ENCODE measurements around the gene C10orf67.
"Not testable (repeated sequence)": the region's sequence is repeated elsewhere in the genome, so short reads cannot be mapped to it uniquely, and the experiment has no call there.

C10orf67 gene

DNA sequence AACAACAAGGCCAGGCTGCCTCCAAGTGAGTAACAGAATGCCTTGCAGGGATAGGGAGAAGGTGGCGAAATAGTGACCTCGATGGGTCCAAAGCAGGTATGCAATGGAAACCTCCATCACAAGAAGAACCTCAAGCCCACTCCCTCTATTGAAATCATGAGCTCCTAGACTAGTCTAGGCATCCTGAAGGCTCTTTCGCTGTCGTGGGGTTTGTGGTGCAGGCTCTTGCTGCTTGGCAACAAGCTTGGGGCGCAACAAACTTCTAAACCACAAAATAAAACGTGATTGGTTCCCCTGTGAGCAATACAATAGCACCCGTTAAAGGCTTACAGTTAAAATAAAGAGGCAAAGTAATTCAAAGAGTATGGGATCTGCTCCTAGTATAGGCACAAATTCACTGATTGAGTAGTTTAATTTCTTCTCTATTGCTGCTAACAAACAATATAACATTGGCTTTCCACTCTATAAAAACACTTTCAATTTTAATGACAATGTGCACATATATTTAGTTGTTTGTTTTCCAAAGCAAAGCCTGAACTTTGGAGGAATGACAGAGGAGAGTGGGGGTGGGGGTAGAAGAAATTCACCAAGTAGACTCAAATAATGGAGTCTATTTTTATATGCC is 64.1 kb downstream of the C10orf67 start:
- peak; percentile 25 for DNase-seq (ENCODE audit: low read depth, low spot score)

DNA sequence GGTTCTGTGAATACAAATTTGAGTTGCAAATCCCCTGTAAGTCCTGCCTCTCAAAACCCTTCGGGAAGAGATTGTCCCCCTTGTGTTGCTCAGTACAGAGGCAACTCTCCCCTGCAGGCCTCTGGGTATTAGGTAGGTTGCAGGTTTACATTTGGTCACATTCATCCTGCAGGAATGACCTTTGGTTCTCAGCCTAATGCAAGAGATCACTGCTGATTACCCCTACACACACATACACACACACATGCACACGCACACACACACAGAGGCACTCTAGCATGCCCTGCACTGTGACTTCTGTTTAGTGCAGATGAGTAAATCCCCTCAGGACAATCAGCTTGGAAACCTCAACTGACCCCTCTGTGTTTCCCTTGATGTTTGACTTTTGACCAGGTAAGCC is 69.2 kb downstream of the C10orf67 start:
- DNase-seq (ENCODE audit: low read depth, low spot score), result no peak

DNA sequence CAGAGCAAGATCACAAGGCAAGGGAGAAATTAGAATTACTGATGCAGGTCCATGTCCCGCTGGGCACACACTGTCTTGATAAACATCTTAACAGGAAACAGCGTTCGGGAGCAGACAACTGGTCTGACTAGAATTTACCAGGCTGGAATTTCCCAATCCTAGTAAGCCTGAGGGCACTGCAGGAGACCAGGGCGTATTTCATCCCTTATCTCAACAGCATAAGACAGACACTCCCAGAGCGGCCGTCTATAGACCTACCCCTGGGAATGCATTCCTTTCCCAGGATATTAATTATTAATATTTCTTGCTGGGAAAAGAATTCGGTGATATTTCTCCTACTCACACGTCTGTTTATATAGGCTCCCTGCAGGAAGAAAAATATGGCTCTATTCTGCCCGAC is 70.4 kb downstream of the C10orf67 start:
- not testable (repeated sequence) for DNase-seq (ENCODE audit: low read depth, low spot score)

DNA sequence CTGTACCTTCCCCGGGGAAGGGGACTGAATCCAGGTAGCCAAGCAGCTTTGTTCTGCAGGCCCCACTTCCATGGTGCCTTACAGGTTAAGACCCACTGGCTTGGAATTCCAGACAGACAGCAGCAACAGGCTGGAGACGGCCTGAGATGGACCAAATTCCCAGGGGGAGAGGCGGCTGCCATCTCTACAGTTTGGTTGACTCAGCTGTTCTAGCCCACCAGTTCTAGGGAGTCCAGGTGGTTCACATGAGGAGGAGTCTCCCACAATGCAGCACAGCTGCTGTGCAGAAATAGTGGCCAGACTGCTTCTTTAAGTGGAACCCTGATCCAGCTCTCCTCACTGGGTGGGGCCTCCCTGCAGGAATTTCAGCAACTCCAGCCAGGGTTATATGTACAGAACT is 74.1 kb downstream of the C10orf67 start:
- DNase-seq (ENCODE audit: low read depth, low spot score), result no peak

DNA sequence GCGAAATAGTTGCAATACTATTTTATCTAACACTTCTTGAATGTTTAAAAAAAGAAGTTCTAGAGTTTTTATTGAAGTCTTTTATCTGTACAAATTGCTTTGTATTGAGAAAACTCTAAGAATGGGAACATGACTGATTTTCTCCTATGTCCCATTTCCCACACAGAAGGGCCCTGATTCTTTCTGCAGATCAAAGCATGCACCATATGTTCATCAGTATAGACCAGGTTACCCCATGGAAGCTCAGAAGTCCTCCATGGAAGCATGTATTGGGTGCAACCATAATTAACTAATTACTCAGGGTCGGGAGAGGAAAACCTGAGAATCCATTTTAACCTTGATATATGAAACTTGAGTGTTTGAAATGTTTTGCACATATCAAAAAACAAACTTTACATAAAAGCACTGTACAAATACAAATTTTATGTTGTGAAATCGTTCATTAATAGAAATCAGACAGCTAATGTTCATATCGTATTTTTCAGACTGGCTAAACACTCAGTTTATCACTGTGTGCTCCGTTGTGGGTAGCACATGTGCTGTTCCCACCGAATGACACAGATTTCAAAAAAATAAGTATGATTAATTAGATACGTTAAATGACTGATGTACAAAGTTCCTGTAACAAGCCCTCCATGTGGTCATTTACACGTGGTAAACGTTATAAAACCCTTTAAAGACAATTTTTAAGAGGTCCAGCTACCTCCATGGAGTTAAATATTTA is 81.0 kb downstream of the C10orf67 start:
- no peak for DNase-seq (ENCODE audit: low read depth, low spot score)

DNA sequence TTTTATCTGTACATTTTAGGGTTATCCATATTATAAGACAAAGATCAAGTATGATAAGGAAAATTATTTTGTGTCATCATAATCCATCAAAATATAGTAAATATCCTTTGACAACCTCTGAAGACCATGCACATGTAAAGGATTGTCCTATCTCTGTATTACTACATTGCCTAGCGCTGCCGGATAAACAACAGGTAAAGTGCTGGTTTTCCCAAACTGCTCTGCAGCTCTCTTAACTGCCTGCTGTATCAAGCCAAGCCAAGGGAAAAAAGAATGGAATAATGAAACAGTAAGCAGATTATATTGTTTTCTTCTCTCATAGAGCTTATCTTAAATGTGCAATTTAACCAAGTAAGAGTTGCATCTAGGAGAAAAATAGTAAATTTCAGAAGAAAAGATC is 81.7 kb downstream of the C10orf67 start:
- no peak for DNase-seq (ENCODE audit: low read depth, low spot score)

DNA sequence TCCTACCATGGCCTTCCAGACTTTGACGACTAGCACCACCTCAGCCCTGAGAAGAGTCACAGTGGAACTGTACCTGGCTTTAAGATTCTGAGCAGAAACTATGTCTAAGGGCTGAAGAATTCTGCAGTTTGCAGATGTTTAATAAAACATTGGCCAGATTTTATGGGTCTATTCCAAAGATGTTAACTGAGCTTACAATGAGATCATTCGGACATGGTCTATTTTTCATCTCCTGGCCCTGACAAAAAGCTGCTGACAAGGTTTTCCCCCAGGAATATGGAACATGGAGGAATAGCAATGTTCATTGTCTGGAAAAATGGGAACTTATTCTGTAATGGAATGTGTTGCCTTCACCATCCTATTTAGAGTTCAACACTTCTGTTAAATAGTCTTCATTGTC is 86.1 kb downstream of the C10orf67 start:
- no peak for DNase-seq (ENCODE audit: low read depth, low spot score)

DNA sequence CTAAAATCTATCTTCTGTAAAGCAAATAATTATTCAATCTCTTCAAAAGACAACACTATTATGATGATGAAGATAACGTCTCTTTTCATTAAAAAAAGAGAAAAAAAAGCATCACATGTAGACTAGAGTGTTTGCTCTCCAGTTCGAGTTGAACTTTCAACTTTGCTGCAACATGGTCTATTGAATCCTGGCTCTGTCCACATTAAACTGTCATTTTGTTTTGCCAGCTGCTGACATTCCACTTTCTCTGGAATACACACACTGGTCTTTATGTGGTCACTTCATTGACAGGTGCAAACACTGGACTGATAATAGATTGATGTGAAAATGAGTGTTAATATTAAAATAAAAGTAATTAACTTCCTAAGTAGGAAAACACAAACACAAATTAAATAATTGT is 90.8 kb downstream of the C10orf67 start:
- DNase-seq (ENCODE audit: low read depth, low spot score), result no peak

DNA sequence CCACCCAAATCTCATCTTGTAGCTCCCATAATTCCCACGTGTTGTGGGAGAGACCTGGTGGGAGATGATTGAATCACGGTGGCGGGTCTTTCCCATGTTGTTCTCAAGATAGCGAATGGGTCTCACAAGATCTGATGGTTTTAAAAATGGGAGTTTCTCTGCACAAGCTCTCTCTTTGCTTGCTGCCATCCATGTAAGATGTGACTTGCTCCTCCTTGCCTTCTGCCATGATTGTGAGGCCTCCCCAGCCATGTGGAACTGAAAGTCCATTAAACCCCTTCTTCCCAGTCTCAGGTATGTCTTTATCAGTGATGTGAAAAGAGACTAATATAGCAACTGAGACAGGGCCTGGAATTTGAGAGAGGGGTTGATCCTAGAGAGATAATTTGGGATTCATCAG is 91.7 kb downstream of the C10orf67 start:
- DNase-seq (ENCODE audit: low read depth, low spot score), result not testable (repeated sequence)

DNA sequence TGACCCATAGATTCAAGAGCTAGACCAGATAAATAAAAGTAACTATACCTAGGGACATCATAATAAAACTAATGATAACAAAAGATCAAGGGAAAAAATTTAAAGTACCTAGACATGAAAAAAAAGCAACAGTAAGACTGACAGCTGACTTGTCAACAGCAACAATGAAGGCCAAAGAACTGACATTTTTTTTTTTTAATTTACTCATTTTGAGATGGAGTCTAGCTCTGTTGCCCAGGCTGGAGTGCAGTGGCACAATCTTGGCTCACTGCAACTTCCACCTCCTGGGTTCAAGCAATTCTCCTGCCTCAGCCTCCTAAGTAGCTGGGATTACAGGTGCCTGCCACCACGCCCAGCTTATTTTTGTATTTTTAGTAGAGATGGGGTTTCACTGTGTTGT is 102.8 kb downstream of the C10orf67 start:
- not testable (repeated sequence) for DNase-seq (ENCODE audit: low read depth, low spot score)

DNA sequence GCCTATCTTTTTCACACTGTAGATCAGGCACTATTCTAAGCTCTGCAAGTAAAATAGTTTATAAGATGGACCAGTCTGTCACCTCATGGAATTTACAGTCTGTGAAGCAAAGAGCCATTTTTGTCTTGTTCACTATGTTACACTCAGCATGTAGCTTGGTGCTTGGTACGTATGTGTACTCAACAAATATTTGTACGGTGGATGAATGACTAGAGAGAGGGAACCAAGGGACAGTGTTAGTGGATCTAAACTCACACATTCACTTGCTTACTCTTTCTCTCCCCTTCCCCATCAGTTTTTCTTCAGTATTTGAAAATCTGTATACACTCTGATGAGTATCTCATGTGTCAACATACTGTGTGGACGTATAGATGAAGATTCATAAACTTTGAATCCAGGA is 106.6 kb downstream of the C10orf67 start:
- no peak for DNase-seq (ENCODE audit: low read depth, low spot score)

DNA sequence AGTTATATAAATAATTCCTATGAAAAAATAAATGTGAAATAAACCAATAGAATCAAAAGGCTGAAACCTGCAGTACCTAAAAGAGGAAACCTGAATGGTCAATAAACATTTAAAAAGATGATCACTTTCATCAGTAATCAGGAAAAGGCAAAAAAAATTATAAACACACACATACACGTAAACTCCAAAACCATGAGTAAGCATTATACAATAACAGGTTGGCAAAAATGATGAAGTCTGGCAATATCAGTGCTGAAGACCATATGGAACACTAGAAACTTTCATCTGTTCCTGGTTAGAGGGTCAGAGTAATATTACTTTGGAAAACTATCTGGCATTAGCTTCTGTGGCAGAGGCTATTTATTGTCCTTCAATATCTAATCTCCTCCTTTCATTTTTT is 114.0 kb downstream of the C10orf67 start:
- DNase-seq (ENCODE audit: low read depth, low spot score), result no peak

DNA sequence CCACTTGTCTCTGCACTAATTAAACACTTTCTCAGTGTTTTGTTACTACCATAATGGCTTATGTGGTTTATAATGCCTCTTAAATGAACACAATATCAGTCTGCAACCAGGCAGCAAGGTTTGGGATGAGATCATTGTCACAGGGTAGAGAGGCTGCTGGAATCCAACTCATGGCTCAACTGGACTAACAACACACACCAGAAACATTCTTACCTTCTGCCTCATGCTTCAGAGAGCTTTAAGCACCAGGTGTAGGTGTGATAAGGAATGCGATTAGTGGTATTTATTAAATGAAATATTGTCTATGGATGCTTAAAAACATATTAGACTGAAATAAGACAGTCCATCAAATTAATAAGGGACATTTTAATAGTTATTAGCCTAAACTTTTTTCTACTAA is 127.1 kb downstream of the C10orf67 start:
- no peak for DNase-seq (ENCODE audit: low read depth, low spot score)

DNA sequence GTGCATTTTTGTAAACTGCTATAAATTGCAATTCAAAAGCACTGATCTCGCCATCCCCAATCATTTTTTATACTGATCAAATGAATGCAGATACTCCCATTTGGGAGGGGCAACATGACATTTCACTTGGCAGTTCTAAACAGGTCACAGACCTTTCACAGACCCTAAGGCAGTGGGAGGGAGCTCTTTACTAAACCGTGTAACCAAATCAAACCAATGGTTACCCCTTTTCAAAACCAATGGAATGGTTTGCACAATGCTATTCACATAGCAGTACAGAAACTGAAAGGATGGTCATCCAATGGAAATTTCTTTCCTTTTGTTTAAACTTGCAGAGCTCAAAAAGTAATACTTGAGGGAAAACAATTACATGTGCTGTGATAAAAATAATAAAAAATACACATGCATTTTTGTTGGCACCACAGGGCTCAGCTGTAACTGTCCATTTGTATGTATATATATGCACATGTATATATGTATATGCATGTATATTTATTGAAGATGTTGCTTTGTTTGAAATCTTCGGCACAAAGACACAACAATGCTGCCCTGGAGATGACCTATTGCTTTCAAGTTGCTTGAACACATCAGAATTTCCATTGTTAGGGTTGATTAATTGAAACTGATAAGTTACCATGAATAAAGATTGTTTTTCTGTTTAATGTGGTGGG is 138.5 kb downstream of the C10orf67 start:
- DNase-seq (ENCODE audit: low read depth, low spot score), result no peak

DNA sequence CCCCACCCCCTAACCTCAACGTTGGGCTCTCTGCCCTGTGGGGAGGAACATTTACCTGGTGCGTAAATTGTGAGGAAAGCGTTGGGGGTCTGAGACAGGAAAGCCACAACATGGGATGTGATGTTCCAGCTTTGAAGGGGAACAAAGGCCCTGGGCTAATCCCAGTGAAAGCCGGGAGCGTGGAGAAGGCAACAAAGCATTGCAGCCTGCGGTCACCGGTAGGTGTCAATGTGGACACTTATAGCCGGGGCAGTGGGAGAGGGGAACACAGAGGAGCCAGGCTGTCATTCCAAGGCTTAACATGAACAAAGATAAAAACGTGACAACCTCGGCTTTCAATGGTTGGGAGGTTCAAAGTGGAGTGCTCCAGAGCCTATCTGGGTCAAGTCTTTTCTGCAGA is 139.8 kb downstream of the C10orf67 start:
- no peak for DNase-seq (ENCODE audit: low read depth, low spot score)

DNA sequence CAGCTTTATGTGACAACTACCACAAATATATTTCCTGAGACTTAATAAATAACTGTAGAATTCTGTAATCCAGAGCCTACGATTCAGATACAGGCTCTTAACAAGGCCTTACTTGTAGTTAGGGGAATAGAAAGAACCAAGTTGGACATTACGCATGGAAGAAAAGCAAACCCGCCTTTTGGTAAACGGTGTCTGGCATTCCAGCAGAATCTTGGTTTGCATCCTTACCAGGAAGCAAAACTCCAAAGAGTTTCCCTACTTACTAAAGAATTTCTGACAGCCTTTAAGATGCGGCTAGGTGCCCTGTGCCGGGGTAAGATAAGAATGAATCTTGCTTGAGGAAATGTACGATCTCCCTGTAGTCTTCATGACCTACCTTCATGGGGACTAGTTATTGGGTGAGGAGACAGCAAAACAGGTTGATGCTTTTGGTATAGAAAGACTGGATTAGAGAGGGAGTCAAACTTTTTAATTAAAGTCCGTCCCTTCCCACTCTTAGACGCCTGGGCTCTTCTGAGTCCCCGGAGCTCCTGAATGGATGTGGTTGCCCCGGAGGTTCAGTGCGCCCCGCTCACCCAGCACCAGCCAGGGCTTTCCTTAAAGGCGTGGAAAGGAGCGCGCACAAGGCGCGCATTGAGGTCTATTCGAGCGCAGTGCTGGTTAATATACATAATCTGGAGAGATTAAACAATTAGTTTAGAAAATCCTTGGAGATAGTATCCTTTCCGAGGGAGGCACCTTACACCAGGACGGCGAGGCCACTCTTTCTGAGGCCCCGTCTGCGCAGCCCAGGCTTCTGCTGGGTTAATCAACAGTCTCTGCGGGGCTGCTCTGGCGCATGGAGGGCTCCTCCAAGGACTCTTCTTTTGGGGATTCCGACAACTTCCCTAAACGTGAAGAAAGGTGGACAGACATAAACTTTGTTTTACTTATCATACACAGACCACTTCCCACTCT is 140.9 kb downstream of the C10orf67 start:
- no peak for DNase-seq (ENCODE audit: low read depth, low spot score)

DNA sequence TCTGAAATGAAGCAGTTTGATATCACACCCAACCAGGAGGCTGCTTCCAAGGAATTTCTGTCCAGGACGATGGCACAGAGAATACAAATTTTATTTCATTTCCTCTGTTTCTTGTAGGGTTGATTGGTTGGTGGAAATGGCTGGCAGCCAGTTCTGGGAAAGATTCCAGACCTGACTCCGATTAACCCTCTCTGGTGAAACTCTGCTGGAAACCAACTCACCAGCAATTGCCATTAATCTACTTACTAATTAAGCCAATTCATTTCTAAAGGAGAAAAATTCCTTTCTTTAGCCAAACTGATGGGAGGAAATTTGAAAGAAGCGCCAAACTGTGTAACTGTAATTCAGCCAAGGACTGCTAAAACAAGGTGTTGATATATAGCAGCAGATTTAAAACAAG is 141.8 kb downstream of the C10orf67 start:
- DNase-seq (ENCODE audit: low read depth, low spot score), result no peak

DNA sequence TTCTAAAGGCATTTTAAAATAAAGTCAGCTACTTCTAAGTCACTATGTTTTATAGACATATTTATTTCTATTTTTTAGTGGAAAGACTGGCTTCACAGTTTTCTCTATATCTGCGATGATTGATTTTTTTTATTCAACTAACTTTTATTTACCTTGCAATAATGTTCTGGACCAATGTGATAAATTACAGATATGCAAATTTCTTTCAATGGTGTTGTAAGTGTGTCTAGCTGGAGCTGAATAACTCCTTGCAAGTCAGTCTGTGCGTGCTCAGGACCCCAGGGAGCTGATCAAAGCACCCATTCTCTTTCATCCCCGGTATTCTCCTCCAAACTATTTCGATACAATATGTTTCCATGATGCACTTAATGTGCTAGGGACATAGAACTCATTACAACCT is 142.8 kb downstream of the C10orf67 start:
- no peak for DNase-seq (ENCODE audit: low read depth, low spot score)

DNA sequence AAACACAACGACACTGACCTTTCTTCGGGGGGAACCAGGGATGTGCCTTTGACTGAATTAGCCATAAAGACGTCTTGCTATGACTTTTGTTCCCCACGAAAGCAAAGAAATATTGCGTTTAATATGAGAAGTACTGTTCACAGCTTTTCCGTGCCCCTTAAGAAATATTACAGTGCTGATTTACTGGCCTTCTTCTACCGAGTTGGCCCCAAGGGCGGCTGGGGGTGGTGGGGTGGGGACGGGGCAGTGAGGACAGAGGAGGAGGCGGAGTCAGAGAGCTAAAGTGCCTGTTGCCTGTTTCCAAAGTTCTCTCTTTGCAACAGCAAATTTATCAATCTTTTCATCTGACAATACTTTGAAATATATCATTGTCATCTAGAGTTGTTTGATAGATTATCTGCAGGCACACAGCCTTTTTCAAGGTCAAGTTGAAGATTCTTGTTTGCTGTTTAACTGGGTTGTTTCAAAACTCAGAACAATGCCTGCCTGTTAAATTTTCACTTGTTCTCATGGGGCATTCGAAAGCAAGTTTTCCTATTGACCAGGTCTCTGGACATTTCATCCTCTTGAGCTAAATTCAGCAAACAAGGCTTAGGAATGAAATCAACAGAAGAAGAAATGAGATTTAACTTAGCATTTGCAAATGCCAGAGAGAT is 143.5 kb downstream of the C10orf67 start:
- DNase-seq (ENCODE audit: low read depth, low spot score), result no peak

DNA sequence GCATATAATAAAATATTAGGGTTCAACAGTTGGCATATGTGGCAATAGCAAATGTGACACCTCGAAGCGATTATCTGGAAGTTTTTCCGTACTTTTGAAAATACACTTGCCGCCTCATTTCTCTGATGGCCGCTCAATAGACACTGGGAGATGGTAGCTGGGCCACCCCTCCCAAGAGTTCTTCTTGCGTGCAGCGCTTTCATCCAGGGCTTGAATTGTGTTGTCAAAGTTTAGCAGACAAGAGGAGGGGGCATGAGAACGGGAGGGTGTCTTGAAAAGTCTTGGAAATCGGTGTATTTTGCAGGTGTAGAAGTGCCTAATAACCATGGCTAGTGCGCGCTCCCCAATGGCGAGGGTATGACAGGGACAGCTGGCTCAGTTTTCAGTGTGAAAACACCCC is 144.0 kb downstream of the C10orf67 start:
- DNase-seq (ENCODE audit: low read depth, low spot score), result no peak

DNA sequence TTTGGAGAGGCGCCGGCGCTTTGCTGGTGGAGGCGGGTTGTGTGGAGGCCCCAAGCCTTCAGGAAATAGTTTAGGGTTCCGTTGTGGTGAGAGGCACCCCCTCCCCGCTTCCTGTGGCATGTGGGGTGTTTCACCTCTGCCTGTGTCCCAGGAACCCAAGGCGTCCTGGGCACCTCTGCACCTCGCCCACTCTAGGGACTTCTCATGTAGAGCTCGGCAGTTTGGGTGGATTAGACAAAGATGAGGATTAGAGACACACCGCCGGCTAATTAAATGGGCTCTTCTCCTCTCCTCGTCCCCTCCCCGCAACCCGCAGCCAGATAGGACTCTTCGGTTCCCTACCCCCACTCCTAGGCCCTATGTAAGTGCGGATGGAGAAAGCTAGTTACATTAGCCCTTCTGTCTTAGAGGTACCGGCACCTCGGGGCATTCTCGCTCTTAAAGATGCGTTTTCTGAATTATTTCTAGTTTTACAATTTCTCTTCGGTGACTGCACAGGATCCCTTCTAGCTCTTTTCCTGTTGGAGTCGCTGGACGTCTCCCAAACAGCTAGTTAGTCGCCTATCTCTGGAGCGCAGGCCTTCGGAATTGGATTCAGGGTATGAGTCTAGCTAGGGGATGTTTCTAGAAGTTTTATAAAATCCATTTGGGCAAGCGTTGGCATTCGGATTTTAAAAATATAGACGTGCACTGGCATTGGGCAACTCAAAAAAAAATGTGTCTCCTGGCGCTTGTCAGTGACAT is 144.7 kb downstream of the C10orf67 start:
- no peak for DNase-seq (ENCODE audit: low read depth, low spot score)
